Measurements from ENCODE around the gene DSCAM. TPM values are rescaled to one million over a fixed set of nuclear protein-coding genes. Genes with fewer than 3 reads are reported as not detected.

The DSCAM gene
- total RNA-seq, 2 experiments from 2014 or later: not detected

GRCh38 chr21:40577285-40578043, 269.5 kb downstream of the DSCAM start:
- no peak for DNase-seq
- no peaks in the 10 kb centered on the region for H3K27me3 ChIP-seq (ENCODE audit: control insufficient read depth in 1 of 2, insufficient read depth in 2 of 2, low read length in 2 of 2)
- H3K36me3 ChIP-seq (ENCODE audit: insufficient read depth, low read length): no peaks in the 10 kb centered on the region
- no peak overlapping the region for H3K27ac Mint-ChIP-seq
- H3K4me1 ChIP-seq (ENCODE audit: insufficient read depth, low read length): no peaks in the 10 kb centered on the region
- no peak for ATAC-seq (ENCODE audit: poor library complexity)
- H3K27me3 Mint-ChIP-seq: no peaks in the 10 kb centered on the region
- TF ChIP-seq, protein P1, sequence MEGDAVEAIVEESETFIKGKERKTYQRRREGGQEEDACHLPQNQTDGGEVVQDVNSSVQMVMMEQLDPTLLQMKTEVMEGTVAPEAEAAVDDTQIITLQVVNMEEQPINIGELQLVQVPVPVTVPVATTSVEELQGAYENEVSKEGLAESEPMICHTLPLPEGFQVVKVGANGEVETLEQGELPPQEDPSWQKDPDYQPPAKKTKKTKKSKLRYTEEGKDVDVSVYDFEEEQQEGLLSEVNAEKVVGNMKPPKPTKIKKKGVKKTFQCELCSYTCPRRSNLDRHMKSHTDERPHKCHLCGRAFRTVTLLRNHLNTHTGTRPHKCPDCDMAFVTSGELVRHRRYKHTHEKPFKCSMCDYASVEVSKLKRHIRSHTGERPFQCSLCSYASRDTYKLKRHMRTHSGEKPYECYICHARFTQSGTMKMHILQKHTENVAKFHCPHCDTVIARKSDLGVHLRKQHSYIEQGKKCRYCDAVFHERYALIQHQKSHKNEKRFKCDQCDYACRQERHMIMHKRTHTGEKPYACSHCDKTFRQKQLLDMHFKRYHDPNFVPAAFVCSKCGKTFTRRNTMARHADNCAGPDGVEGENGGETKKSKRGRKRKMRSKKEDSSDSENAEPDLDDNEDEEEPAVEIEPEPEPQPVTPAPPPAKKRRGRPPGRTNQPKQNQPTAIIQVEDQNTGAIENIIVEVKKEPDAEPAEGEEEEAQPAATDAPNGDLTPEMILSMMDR (IDR thresholded peaks at IDR 0.05): no peak
- CTCF ChIA-PET: no interaction called here
- H3K4me3 Mint-ChIP-seq: no peak overlapping the region
- no peaks in the 10 kb centered on the region for H3K4me1 Mint-ChIP-seq (ENCODE audit: low read depth)
- POLR2A ChIA-PET: no interaction called here
- no peaks in the 10 kb centered on the region for H3K9me3 Mint-ChIP-seq
- H3K4me3 ChIP-seq (ENCODE audit: low read length): no peak overlapping the region
- no peaks in the 10 kb centered on the region for H3K36me3 Mint-ChIP-seq (ENCODE audit: low read depth)
- H3K9me3 ChIP-seq (ENCODE audit: control insufficient read depth in 1 of 2, insufficient read depth in 1 of 2, low read length in 2 of 2): peaks cover 0 to 11% of the 10 kb centered on the region in 2 experiments
- H3K27ac ChIP-seq (ENCODE audit: low read depth in 1 of 2, low read length in 2 of 2): no peak overlapping the region
- intact Hi-C loops (cut with DNase I, micrococcal nuclease): no loop called here

DNA sequence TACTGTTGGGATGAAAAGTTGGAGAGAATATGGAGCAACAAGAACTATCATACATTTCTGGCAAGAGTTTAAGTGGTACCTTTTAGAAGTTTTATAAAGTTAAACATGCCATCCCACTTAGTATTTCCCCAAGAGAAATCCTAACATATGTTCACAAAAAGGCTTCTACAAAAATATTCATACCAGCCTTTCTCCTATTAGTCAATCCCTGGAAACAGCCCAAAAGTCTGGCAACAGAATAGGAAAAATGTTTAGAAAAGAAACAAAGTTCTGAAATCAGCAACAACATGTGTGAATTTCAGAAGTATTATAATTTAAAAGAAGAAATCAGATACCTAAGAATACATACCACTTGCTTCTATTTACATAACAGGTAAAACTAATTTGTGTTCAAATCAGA, 271.0 kb downstream of the DSCAM start:
- TF ChIP-seq, protein P1 (IDR thresholded peaks at IDR 0.05): no peak
- no peak overlapping the region for H3K27ac Mint-ChIP-seq
- no peaks in the 10 kb centered on the region for H3K9me3 Mint-ChIP-seq
- H3K36me3 Mint-ChIP-seq (ENCODE audit: low read depth): no peaks in the 10 kb centered on the region
- intact Hi-C loops (cut with DNase I, micrococcal nuclease): no loop called here
- Histone ChIP-seq H3K27me3 (ENCODE audit: control insufficient read depth in 1 of 2, insufficient read depth in 2 of 2, low read length in 2 of 2) (no peaks in the 10 kb centered on the region), H3K36me3 (ENCODE audit: insufficient read depth, low read length) (no peaks in the 10 kb centered on the region), H3K27ac (ENCODE audit: low read depth in 1 of 2, low read length in 2 of 2) (no peak overlapping the region), H3K4me1 (ENCODE audit: insufficient read depth, low read length) (no peaks in the 10 kb centered on the region), H3K4me3 (ENCODE audit: low read length) (no peak overlapping the region), H3K9me3 (ENCODE audit: control insufficient read depth in 1 of 2, insufficient read depth in 1 of 2, low read length in 2 of 2) (peaks cover 0 to 11% of the 10 kb centered on the region in 2 experiments)
- CTCF ChIA-PET: no interaction called here
- ATAC-seq (ENCODE audit: poor library complexity): no peak
- POLR2A ChIA-PET: no interaction called here
- no peaks in the 10 kb centered on the region for H3K27me3 Mint-ChIP-seq
- H3K4me3 Mint-ChIP-seq: no peak overlapping the region
- DNase-seq: no peak
- H3K4me1 Mint-ChIP-seq (ENCODE audit: low read depth): no peaks in the 10 kb centered on the region

GRCh38 chr21:40569357-40569756, 277.6 kb downstream of the DSCAM start:
- no peaks in the 10 kb centered on the region for H3K36me3 Mint-ChIP-seq (ENCODE audit: low read depth)
- DNase-seq (no peak), ATAC-seq (ENCODE audit: poor library complexity) (no peak)
- Histone ChIP-seq H3K4me1 (ENCODE audit: insufficient read depth, low read length) (no peaks in the 10 kb centered on the region), H3K9me3 (ENCODE audit: control insufficient read depth in 1 of 2, insufficient read depth in 1 of 2, low read length in 2 of 2) (peaks cover 4 to 8% of the 10 kb centered on the region in 2 experiments), H3K4me3 (ENCODE audit: low read length) (no peak overlapping the region), H3K27ac (ENCODE audit: low read depth in 1 of 2, low read length in 2 of 2) (no peak overlapping the region), H3K36me3 (ENCODE audit: insufficient read depth, low read length) (no peaks in the 10 kb centered on the region), H3K27me3 (ENCODE audit: control insufficient read depth in 1 of 2, insufficient read depth in 2 of 2, low read length in 2 of 2) (no peaks in the 10 kb centered on the region)
- H3K27me3 Mint-ChIP-seq: peaks cover 8% of the 10 kb centered on the region
- ChIA-PET CTCF (no interaction called here), POLR2A (no interaction called here)
- intact Hi-C loops (cut with DNase I, micrococcal nuclease): no loop called here
- H3K4me1 Mint-ChIP-seq (ENCODE audit: low read depth): no peaks in the 10 kb centered on the region
- H3K9me3 Mint-ChIP-seq: peaks cover 6% of the 10 kb centered on the region
- no peak overlapping the region for H3K4me3 Mint-ChIP-seq
- TF ChIP-seq, protein P1 (IDR thresholded peaks at IDR 0.05): no peak
- H3K27ac Mint-ChIP-seq: no peak overlapping the region
